ENCODE results near the gene PGAM1. TPM values are rescaled to one million over a fixed set of nuclear protein-coding genes. Genes with fewer than 3 reads are reported as not detected.

Gene PGAM1
- total and polyA plus RNA-seq, 9 of the 15 experiments (the other 6 are each of a cell fraction or from before 2014, with no cell fraction given) = 40.3 to 559 (median 269) TPM

- TF ChIP-seq ZBTB40 (IDR thresholded peaks at IDR 0.05) (peak; percentile 96), ZBTB40 (CRISPR knock-in tag; IDR thresholded peaks at IDR 0.05) (no peak), RBM22 (IDR thresholded peaks at IDR 0.05; ENCODE audit: low read depth, low read length, poor library complexity, severe bottlenecking) (no peak), ZNF224 (CRISPR knock-in tag; IDR thresholded peaks at IDR 0.05) (no peak), OTX1 (CRISPR knock-in tag; IDR thresholded peaks at IDR 0.05) (no peak), STAT5A (IDR thresholded peaks at IDR 0.05; ENCODE audit: borderline replicate concordance, low read length) (no peak), CBX1 (IDR thresholded peaks at IDR 0.05; ENCODE audit: low read depth) (no peak), MNT (conservative IDR thresholded peaks at IDR 0.05) (peak; percentile 99), MAX (CRISPR knock-in tag; IDR thresholded peaks at IDR 0.05) (peak; percentile 91), TFAP4 (CRISPR knock-in tag; IDR thresholded peaks at IDR 0.05; ENCODE audit: borderline replicate concordance) (peak; percentile 74), ZNF282 (CRISPR knock-in tag; IDR thresholded peaks at IDR 0.05) (no peak)
Measured at GRCh38 chr10:97400665-97401454, 25.1 kb upstream of the PGAM1 start, which contains the start of gene RRP12 (continued).

Data from K562 (cell line).